ENCODE data around the gene RPS16. TPM values are rescaled to one million over a fixed set of nuclear protein-coding genes. Genes with fewer than 3 reads are reported as not detected.
A peak's percentile ranks its signal among the peaks of the same experiment; 100 is the strongest.

Gene RPS16
- total RNA-seq, 5 donors from 2014 or later (not counting 1 experiment from before 2014, with no cell fraction given): 3,669 to 4,521 (median 4,268) TPM

GRCh38 chr19:39407410-39407659, 28.4 kb downstream of the RPS16 start:
- Histone ChIP-seq H3K36me3 (ENCODE audit: control insufficient read depth in 2 of 2, extremely low read depth in 1 of 2, insufficient read depth in 1 of 2, low read length in 1 of 2) (peaks cover 5 to 18% of the 10 kb centered on the region in 2 donors), H3K4me3 (ENCODE audit: control insufficient read depth in 1 of 2, extremely low read depth in 1 of 2, low read length in 1 of 2) (peak overlapping the region; percentile 97), H3K4me1 (ENCODE audit: control insufficient read depth in 1 of 2, extremely low read depth in 1 of 2, insufficient read depth in 2 of 2, low read length in 2 of 2) (peaks cover 36 to 76% of the 10 kb centered on the region in 2 experiments), H3K9me3 (no peaks in the 10 kb centered on the region), H3K27ac (ENCODE audit: low read length) (peak overlapping the region; percentile 100), H3K27me3 (replicated peaks in 1 of 2; ENCODE audit: control insufficient read depth in 2 of 2, extremely low read depth in 1 of 2, insufficient read depth in 2 of 2, low read length in 1 of 2) (no peaks in the 10 kb centered on the region)
- DNase-seq: no peak
- Mint-ChIP-seq H3K36me3 (peaks cover 16% of the 10 kb centered on the region), H3K4me3 (peak overlapping the region; percentile 83 to 97 (median 85)), H3K27ac (peak overlapping the region; percentile 95 to 98), H3K4me1 (peaks cover 52 to 68% (median 60%) of the 10 kb centered on the region in 3 donors), H3K27me3 (peaks cover 0 to 3% of the 10 kb centered on the region in 2 donors), H3K9me3 (no peaks in the 10 kb centered on the region)
- 0% methylated on average over 14 of the region's 14 CpGs for WGBS (ENCODE audit: insufficient coverage)
- ChIA-PET POLR2A (interaction anchor here (0.7 to 0.9 kb wide), 2 partner anchors 9 to 10 kb away, joined by 3 to 6 read pairs; no protein-coding TSS in a partner anchor), CTCF (interaction anchor here in 1 of 2 donors (1.0 to 2.7 kb wide), 2 partner anchors 10 to 28 kb away, joined by 3 to 11 read pairs; partner anchors contain the start of gene RPS16)
- ATAC-seq (replicated peaks in 1 of 4): no peak

GRCh38 chr19:39406656-39407409, 28.9 kb downstream of the RPS16 start, which contains the start of gene ZFP36:
Gene ZFP36, plus strand, starts transcription at chr19:39406847. Its CDS starts 58 bp downstream, at chr19:39406905.
- H3K27ac Mint-ChIP-seq: peak within 1 kb of the TSS; percentile 95 to 98
- Histone ChIP-seq H3K36me3 (ENCODE audit: control insufficient read depth in 2 of 2, extremely low read depth in 1 of 2, insufficient read depth in 1 of 2, low read length in 1 of 2) (peaks cover 5 to 18% of the 10 kb centered on the region in 2 donors), H3K27me3 (replicated peaks in 1 of 2; ENCODE audit: control insufficient read depth in 2 of 2, extremely low read depth in 1 of 2, insufficient read depth in 2 of 2, low read length in 1 of 2) (no peaks in the 10 kb centered on the region), H3K4me1 (ENCODE audit: control insufficient read depth in 1 of 2, extremely low read depth in 1 of 2, insufficient read depth in 2 of 2, low read length in 2 of 2) (peaks cover 41 to 79% of the 10 kb centered on the region in 2 experiments), H3K9me3 (no peaks in the 10 kb centered on the region), H3K4me3 (ENCODE audit: control insufficient read depth in 1 of 2, extremely low read depth in 1 of 2, low read length in 1 of 2) (peak within 1 kb of the TSS; percentile 97), H3K27ac (ENCODE audit: low read length) (peak within 1 kb of the TSS; percentile 100)
- CTCF ChIA-PET: interaction anchor here (0.6 to 2.7 kb wide), 3 partner anchors 9 to 279 kb away, joined by 3 to 11 read pairs (median 11); partner anchors contain the start of gene RPS16 (in 1 of the 2)
- peak within 1 kb of the TSS; percentile 83 to 97 (median 85) for H3K4me3 Mint-ChIP-seq
- no peaks in the 10 kb centered on the region for H3K9me3 Mint-ChIP-seq
- ATAC-seq (replicated peaks in 1 of 4) (peak; percentile 30 to 51 (median 44)), DNase-seq (peak; percentile 75 to 93 (median 85))
- H3K36me3 Mint-ChIP-seq: peaks cover 16% of the 10 kb centered on the region
- 0% methylated on average over 38 of the region's 56 CpGs for WGBS (ENCODE audit: insufficient coverage)
- peaks cover 55 to 68% (median 60%) of the 10 kb centered on the region in 3 donors for H3K4me1 Mint-ChIP-seq
- H3K27me3 Mint-ChIP-seq: no peaks in the 10 kb centered on the region
- POLR2A ChIA-PET: interaction anchor here in 1 of 2 donors (0.6 to 2.0 kb wide), 3 partner anchors 10 to 28 kb away, joined by 3 to 14 read pairs (median 5); partner anchors contain the start of genes MED29, PAF1 and RPS16

GRCh38 chr19:39405958-39406655, 29.6 kb downstream of the RPS16 start:
- no peaks in the 10 kb centered on the region for H3K27me3 Mint-ChIP-seq
- CTCF ChIA-PET: interaction anchor here (0.6 kb wide), 2 partner anchors 279 to 298 kb away, joined by 4 to 11 read pairs; no protein-coding TSS in a partner anchor
- peak overlapping the region; percentile 91 to 94 for H3K27ac Mint-ChIP-seq
- Histone ChIP-seq H3K9me3 (no peaks in the 10 kb centered on the region), H3K36me3 (ENCODE audit: control insufficient read depth in 2 of 2, extremely low read depth in 1 of 2, insufficient read depth in 1 of 2, low read length in 1 of 2) (peaks cover 5 to 18% of the 10 kb centered on the region in 2 donors), H3K4me1 (ENCODE audit: control insufficient read depth in 1 of 2, extremely low read depth in 1 of 2, insufficient read depth in 2 of 2, low read length in 2 of 2) (peaks cover 42 to 79% of the 10 kb centered on the region in 2 experiments), H3K27ac (ENCODE audit: low read length) (peak overlapping the region; percentile 100), H3K27me3 (replicated peaks in 1 of 2; ENCODE audit: control insufficient read depth in 2 of 2, extremely low read depth in 1 of 2, insufficient read depth in 2 of 2, low read length in 1 of 2) (no peaks in the 10 kb centered on the region), H3K4me3 (ENCODE audit: control insufficient read depth in 1 of 2, extremely low read depth in 1 of 2, low read length in 1 of 2) (peak overlapping the region; percentile 38 to 97)
- WGBS (ENCODE audit: insufficient coverage): 8% methylated on average over 10 of the region's 22 CpGs
- POLR2A ChIA-PET: interaction anchor here in 1 of 2 donors (0.5 to 2.0 kb wide), 4 partner anchors 9 to 29 kb away, joined by 3 to 14 read pairs (median 4); partner anchors contain the start of genes MED29, PAF1 and RPS16
- H3K36me3 Mint-ChIP-seq: peaks cover 16% of the 10 kb centered on the region
- DNase-seq: peak; percentile 83 to 96 (median 91)
- peak overlapping the region; percentile 83 to 97 (median 85) for H3K4me3 Mint-ChIP-seq
- peak; percentile 21 to 33 (median 28) for ATAC-seq (replicated peaks in 1 of 4)
- H3K4me1 Mint-ChIP-seq: peaks cover 56 to 68% (median 60%) of the 10 kb centered on the region in 3 donors
- H3K9me3 Mint-ChIP-seq: no peaks in the 10 kb centered on the region

GRCh38 chr19:39405261-39405957, 30.3 kb downstream of the RPS16 start:
- Histone ChIP-seq H3K4me1 (ENCODE audit: control insufficient read depth in 1 of 2, extremely low read depth in 1 of 2, insufficient read depth in 2 of 2, low read length in 2 of 2) (peaks cover 39 to 79% of the 10 kb centered on the region in 2 experiments), H3K9me3 (no peaks in the 10 kb centered on the region), H3K4me3 (ENCODE audit: control insufficient read depth in 1 of 2, extremely low read depth in 1 of 2, low read length in 1 of 2) (peak overlapping the region; percentile 38 to 97), H3K27ac (ENCODE audit: low read length) (peak overlapping the region; percentile 100), H3K36me3 (ENCODE audit: control insufficient read depth in 2 of 2, extremely low read depth in 1 of 2, insufficient read depth in 1 of 2, low read length in 1 of 2) (peaks cover 5 to 18% of the 10 kb centered on the region in 2 donors), H3K27me3 (replicated peaks in 1 of 2; ENCODE audit: control insufficient read depth in 2 of 2, extremely low read depth in 1 of 2, insufficient read depth in 2 of 2, low read length in 1 of 2) (no peaks in the 10 kb centered on the region)
- peak in 5 of 35 experiments; percentile 13 to 54 (median 24) for DNase-seq
- 67% methylated on average over 7 of the region's 17 CpGs for WGBS (ENCODE audit: insufficient coverage)
- CTCF ChIA-PET: interaction anchor here in 1 of 2 donors (0.6 kb wide), 1 partner anchor 297 kb away, joined by 4 read pairs; no protein-coding TSS in a partner anchor
- Mint-ChIP-seq H3K27ac (peak overlapping the region; percentile 91 to 95), H3K4me1 (peaks cover 55 to 67% (median 59%) of the 10 kb centered on the region in 3 donors), H3K9me3 (no peaks in the 10 kb centered on the region), H3K27me3 (no peaks in the 10 kb centered on the region), H3K36me3 (peaks cover 16% of the 10 kb centered on the region), H3K4me3 (peak overlapping the region; percentile 83 to 97 (median 85))
- ATAC-seq (replicated peaks in 1 of 4): no peak
- POLR2A ChIA-PET: interaction anchor here (0.6 to 2.0 kb wide), 4 partner anchors 9 to 70 kb away, joined by 3 to 14 read pairs (median 4); partner anchors contain the start of genes GMFG (in 1 of the 2), MED29 (in 1 of the 2) and PAF1 (in 1 of the 2)

GRCh38 chr19:39403331-39404312, 32.1 kb downstream of the RPS16 start:
- H3K9me3 Mint-ChIP-seq: no peaks in the 10 kb centered on the region
- ChIA-PET CTCF (interaction anchor here in 1 of 2 donors (1.0 kb wide), 1 partner anchor 9 kb away, joined by 4 read pairs; the partner anchor contains the start of gene PLEKHG2), POLR2A (interaction anchor here in 1 of 2 donors (0.6 to 1.3 kb wide), 6 partner anchors 8 to 1259 kb away, joined by 3 to 6 read pairs (median 4); partner anchors contain the start of genes MED29, PAF1 and RPS16)
- Histone ChIP-seq H3K4me1 (ENCODE audit: control insufficient read depth in 1 of 2, extremely low read depth in 1 of 2, insufficient read depth in 2 of 2, low read length in 2 of 2) (peaks cover 36 to 84% of the 10 kb centered on the region in 2 experiments), H3K27ac (ENCODE audit: low read length) (peak overlapping the region; percentile 100), H3K27me3 (replicated peaks in 1 of 2; ENCODE audit: control insufficient read depth in 2 of 2, extremely low read depth in 1 of 2, insufficient read depth in 2 of 2, low read length in 1 of 2) (no peaks in the 10 kb centered on the region), H3K36me3 (ENCODE audit: control insufficient read depth in 2 of 2, extremely low read depth in 1 of 2, insufficient read depth in 1 of 2, low read length in 1 of 2) (peaks cover 5 to 16% of the 10 kb centered on the region in 2 donors), H3K4me3 (ENCODE audit: control insufficient read depth in 1 of 2, extremely low read depth in 1 of 2, low read length in 1 of 2) (peak overlapping the region; percentile 71 to 77), H3K9me3 (no peaks in the 10 kb centered on the region)
- H3K4me3 Mint-ChIP-seq: peak overlapping the region; percentile 73 to 97 (median 83)
- H3K27me3 Mint-ChIP-seq: no peaks in the 10 kb centered on the region
- peaks cover 66 to 72% (median 67%) of the 10 kb centered on the region in 3 donors for H3K4me1 Mint-ChIP-seq
- H3K27ac Mint-ChIP-seq: peak overlapping the region; percentile 91 to 95
- 1% methylated on average over 35 of the region's 43 CpGs for WGBS (ENCODE audit: insufficient coverage)
- ATAC-seq (replicated peaks in 1 of 4) (peak; percentile 30 to 39 (median 32)), DNase-seq (peak; percentile 78 to 98 (median 94))
- H3K36me3 Mint-ChIP-seq: peaks cover 17% of the 10 kb centered on the region
